IMR-90 (cell line): ENCODE results near the gene MOB3B. TPM values are rescaled to one million over a fixed set of nuclear protein-coding genes. Genes with fewer than 3 reads are reported as not detected.

Experiments
- ATAC-seq: fragments of 200-7000 bp; cut with Tn5 transposase; 2 replicates; pipeline ENCODE4 v1.9.1; 2020; ENCODE audit warnings: low read depth, mild to moderate bottlenecking, moderate library complexity
- BruUV-seq: library from RNA; stranded (reverse); fragments of 400-500 nt; replicated peaks from 2 replicates; lab custom pipeline; 2021; lab: Mats Ljungman, UMichigan
- CTCF ChIA-PET: fragments of 300-600 bp; formaldehyde crosslinking; extraction: SDS; loops from one replicate; lab custom pipeline; 2021; ENCODE audit warnings: antibody characterized with exemption; lab: Yijun Ruan, JAX
- POLR2A ChIA-PET: fragments of 300-600 bp; sonication (Branson Sonifier 250); formaldehyde crosslinking; loops from one replicate; lab custom pipeline; 2022; ENCODE audit warnings: antibody characterized with exemption; ENCODE audit not compliant: unreplicated experiment; lab: Charles Lee
- DNase-seq: peaks from one replicate; pipeline ENCODE4 v3.0.0; 2013
- H2AFZ ChIP-seq: replicated peaks from 2 replicates; pipeline ENCODE3; 2013; ENCODE audit warnings: low read length, mild to moderate bottlenecking; ENCODE audit not compliant: poor library complexity
- H2AK5ac ChIP-seq: 2 replicates; pipeline ENCODE4 v1.6.1; 2013; ENCODE audit warnings: low read depth, low read length, inconsistent platforms
- H2AK9ac ChIP-seq: replicated peaks from 2 replicates; pipeline ENCODE3; 2013; ENCODE audit warnings: mild to moderate bottlenecking, low read depth, low read length, moderate library complexity; ENCODE audit not compliant: poor library complexity
- H2BK120ac ChIP-seq: 2 replicates; pipeline ENCODE4 v1.6.1; 2013; ENCODE audit warnings: low read depth, low read length, inconsistent platforms
- H2BK15ac ChIP-seq: 3 replicates; pipeline ENCODE4 v1.6.1; 2013; ENCODE audit warnings: low read depth, low read length, inconsistent platforms
- H2BK20ac ChIP-seq: 2 replicates; pipeline ENCODE4 v1.6.1; 2013; ENCODE audit warnings: low read depth, mild to moderate bottlenecking, inconsistent platforms, low read length, moderate library complexity
- H2BK5ac ChIP-seq: 2 replicates; pipeline ENCODE4 v1.6.1; 2013; ENCODE audit warnings: mild to moderate bottlenecking, low read depth, low read length, inconsistent platforms; ENCODE audit not compliant: poor library complexity, severe bottlenecking
- H3K14ac ChIP-seq: replicated peaks from 2 replicates; pipeline ENCODE4 v1.6.1; 2013; ENCODE audit warnings: low read depth, low read length, inconsistent platforms
- H3K18ac ChIP-seq: 2 replicates; pipeline ENCODE4 v1.6.1; 2013; ENCODE audit warnings: low read depth, low read length, control low read depth
- H3K23ac ChIP-seq: 2 replicates; pipeline ENCODE4 v1.6.1; 2013; ENCODE audit warnings: low read depth, low read length, inconsistent platforms
- H3K27ac ChIP-seq: 2 replicates; pipeline ENCODE4 v1.5.1; 2013; ENCODE audit warnings: mild to moderate bottlenecking, control low read depth, low read length; ENCODE audit not compliant: insufficient read depth
- H3K27me3 ChIP-seq: 2 replicates; pipeline ENCODE4 v1.6.1; 2013; ENCODE audit warnings: low read length; ENCODE audit not compliant: control insufficient read depth, insufficient read depth
- H3K36me3 ChIP-seq: 2 replicates; pipeline ENCODE4 v1.6.1; 2013; ENCODE audit warnings: low read length, mixed read lengths; ENCODE audit not compliant: control insufficient read depth, insufficient read depth
- H3K4ac ChIP-seq: 2 replicates; pipeline ENCODE4 v1.6.1; 2013; ENCODE audit warnings: low read depth, low read length, inconsistent platforms
- H3K4me1 ChIP-seq: 2 replicates; pipeline ENCODE4 v1.6.1; 2013; ENCODE audit warnings: low read length, mixed read lengths; ENCODE audit not compliant: control insufficient read depth, insufficient read depth
- H3K4me2 ChIP-seq: 2 replicates; pipeline ENCODE4 v1.6.1; 2013; ENCODE audit warnings: low read depth, mild to moderate bottlenecking, control low read depth, low read length, moderate library complexity
- H3K4me3 ChIP-seq: 2 replicates; pipeline ENCODE4 v1.5.1; 2013; ENCODE audit warnings: low read depth, mild to moderate bottlenecking, control low read depth, low read length, moderate library complexity; ENCODE audit not compliant: insufficient read depth
- H3K56ac ChIP-seq: 2 replicates; pipeline ENCODE4 v1.6.1; 2013; ENCODE audit warnings: low read length, inconsistent platforms; ENCODE audit not compliant: insufficient read depth; ENCODE audit errors: extremely low read depth
- H3K79me1 ChIP-seq, 2 experiments: 2 replicates each; pipeline ENCODE4 v1.6.1; 2013; ENCODE audit warnings: low read length in 2 of 2, inconsistent platforms in 1 of 2, low read depth in 1 of 2
- H3K9ac ChIP-seq: 2 replicates; pipeline ENCODE4 v1.6.1; 2013; ENCODE audit warnings: low read depth, low read length, control low read depth
- H3K9me1 ChIP-seq: 2 replicates; pipeline ENCODE4 v1.6.1; 2013; ENCODE audit warnings: low read length, inconsistent platforms; ENCODE audit not compliant: insufficient read depth
- H3K9me3 ChIP-seq: 2 replicates; pipeline ENCODE4 v1.6.1; 2013; ENCODE audit warnings: low read length; ENCODE audit not compliant: control insufficient read depth, insufficient read depth
- H4K20me1 ChIP-seq: 2 replicates; pipeline ENCODE4 v1.6.1; 2013; ENCODE audit warnings: low read length, inconsistent platforms; ENCODE audit not compliant: insufficient read depth
- H4K5ac ChIP-seq: 2 replicates; pipeline ENCODE4 v1.6.1; 2013; ENCODE audit warnings: mild to moderate bottlenecking, low read depth, low read length, control low read depth
- H4K8ac ChIP-seq, 2 experiments: 2 replicates each; pipeline ENCODE4 v1.6.1; 2013; ENCODE audit warnings: low read depth in 2 of 2, low read length in 2 of 2, control low read depth in 1 of 2, inconsistent platforms in 1 of 2
- H4K91ac ChIP-seq: 2 replicates; pipeline ENCODE4 v1.6.1; 2013; ENCODE audit warnings: low read depth, low read length, inconsistent platforms; ENCODE audit not compliant: insufficient read depth
- BHLHE40 ChIP-seq: fragments of 150-350 bp; IDR thresholded peaks from 2 replicates; pipeline ENCODE4 v1.6.1; 2016; ENCODE audit warnings: mild to moderate bottlenecking, low read depth, low read length
- CEBPB ChIP-seq: IDR thresholded peaks from 2 replicates; pipeline ENCODE4 v1.6.1; 2012; ENCODE audit warnings: low read depth, low read length, improper control_type of control experiment
- FOS ChIP-seq: fragments of 150-350 bp; IDR thresholded peaks from 2 replicates; pipeline ENCODE4 v1.6.1; 2016; ENCODE audit warnings: low read depth, low read length
- MAFK ChIP-seq: IDR thresholded peaks from 2 replicates; pipeline ENCODE4 v1.6.1; 2012; ENCODE audit warnings: low read depth, low read length, improper control_type of control experiment
- MAZ ChIP-seq: IDR thresholded peaks from 2 replicates; pipeline ENCODE4 v1.6.1; 2012; ENCODE audit warnings: low read depth, mild to moderate bottlenecking, low read length, improper control_type of control experiment, moderate library complexity, borderline replicate concordance
- MXI1 ChIP-seq: IDR thresholded peaks from 2 replicates; pipeline ENCODE4 v1.6.1; 2012; ENCODE audit warnings: low read depth, mild to moderate bottlenecking, low read length, moderate library complexity, borderline replicate concordance
- NFE2L2 ChIP-seq: fragments of 150-350 bp; IDR thresholded peaks from 2 replicates; pipeline ENCODE4 v1.6.1; 2016; ENCODE audit warnings: low read depth, mild to moderate bottlenecking, low read length
- RCOR1 ChIP-seq: IDR thresholded peaks from 2 replicates; pipeline ENCODE4 v1.6.1; 2012; ENCODE audit warnings: mild to moderate bottlenecking, low read length, improper control_type of control experiment; ENCODE audit not compliant: insufficient replicate concordance
- SMC3 ChIP-seq: fragments of 150-350 bp; IDR thresholded peaks from 2 replicates; pipeline ENCODE4 v1.6.1; 2016; ENCODE audit warnings: low read depth, mild to moderate bottlenecking, antibody characterized with exemption, low read length, moderate library complexity
- WGBS, 2 experiments: methylation state at CpG; one replicate each; pipeline versions ENCODE4 v1.1.5 to v1.1.7; 2013; ENCODE audit warnings: missing lambda C conversion rate in 2 of 2; ENCODE audit not compliant: insufficient read length in 1 of 2; ENCODE audit errors: extremely low coverage in 2 of 2; 5-methylcytosine and 5-hydroxymethylcytosine counted together
- dilution Hi-C: fragments of 300-500 bp; cut with HindIII; formaldehyde crosslinking; loops from one replicate; pipeline ENCODE4 v1.14.3; 2018; ENCODE audit warnings: low sequenced_read_pairs; ENCODE audit not compliant: unreplicated experiment
- in situ Hi-C: fragments of 300-500 bp; cut with MboI; formaldehyde crosslinking; loops from 3 replicates; pipeline ENCODE4 v1.14.3; 2019; ENCODE audit warnings: low sequenced_read_pairs, inconsistent platforms, mixed read lengths
- intact Hi-C: fragments of 100-400 bp; cut with micrococcal nuclease; formaldehyde crosslinking; loops from 2 replicates; pipeline ENCODE4 v1.10.0; 2022
- polyA plus RNA-seq, 3 experiments: library from polyadenylated mRNA; depleted of rRNA; stranded (reverse); fragments of >200 nt; gene quantifications; 2 replicates each; pipeline ENCODE4 v1.2.3, GENCODE V29; 2012; ENCODE audit warnings: low replicate concordance in 1 of 3
- total RNA-seq: library from RNA; depleted of rRNA; stranded (reverse); fragments of >200 nt; gene quantifications from 2 replicates; pipeline ENCODE4 v1.2.3, GENCODE V29; 2012
- TF ChIP-seq, protein P1 (sequence below): conservative IDR thresholded peaks from 2 replicates; pipeline ENCODE4 v1.5.1; 2012; ENCODE audit warnings: mild to moderate bottlenecking, low read depth, low read length, improper control_type of control experiment
- TF ChIP-seq, protein P2 (sequence below): fragments of 150-350 bp; IDR thresholded peaks from 2 replicates; pipeline ENCODE4 v1.6.1; 2017; ENCODE audit warnings: mild to moderate bottlenecking, antibody characterized with exemption, low read length, low read depth

MOB3B gene
- total and polyA plus RNA-seq, 2 of the 4 experiments (the other 2 are of a cell fraction) = under 0.01 to 0.02 TPM

DNA sequence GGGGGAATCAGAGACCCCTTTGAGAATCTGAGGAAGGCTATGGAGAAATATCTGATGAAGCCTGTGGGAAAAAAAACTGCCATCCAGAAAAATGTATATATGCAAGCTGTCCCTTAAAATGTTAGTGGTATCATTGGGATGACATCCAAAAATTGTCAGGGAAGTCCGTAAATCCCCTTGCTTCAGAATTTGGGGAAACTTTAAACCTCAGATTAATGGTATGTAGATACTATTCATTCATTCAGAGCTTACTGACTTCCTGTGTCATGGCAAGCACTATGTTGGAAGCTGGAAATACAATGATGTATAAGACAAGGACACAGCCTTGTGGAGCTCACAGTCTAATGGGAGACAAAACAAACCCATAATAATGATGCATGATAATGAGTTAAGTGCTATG is 10.9 kb upstream of the MOB3B start:
- H2AK5ac ChIP-seq = no peak overlapping the region
- H3K56ac ChIP-seq = no peak overlapping the region
- no peaks in the 10 kb centered on the region for H4K20me1 ChIP-seq
- no CpG with 5 or more reads among the region's 1 CpG for WGBS, 2 experiments
- H3K14ac ChIP-seq = no peak overlapping the region
- H3K9me1 ChIP-seq = peaks cover 6% of the 10 kb centered on the region; the same call in 1 of the 2 replicates
- H3K4me2 ChIP-seq = no peak overlapping the region; the same call in 1 of the 2 replicates
- ATAC-seq = peak; percentile 40
- H3K4ac ChIP-seq = no peak overlapping the region
- no peak overlapping the region for H3K9ac ChIP-seq
- dilution Hi-C loops (no loop called here), in situ Hi-C loops (no loop called here), intact Hi-C loops (loop anchor here (1.0 to 10.0 kb wide), 3 partner anchors 33 to 666 kb away; partner anchors contain the start of gene C9orf72)
- CTCF ChIA-PET = interaction anchor here (0.7 to 3.1 kb wide), 3 partner anchors 10 to 857 kb away, joined by 3 to 16 read pairs (median 7); partner anchors contain the start of gene MOB3B
- no peaks in the 10 kb centered on the region for H3K27me3 ChIP-seq
- peak overlapping the region; percentile 39; the same call in 1 of the 2 replicates for H3K18ac ChIP-seq
- no peaks in the 10 kb centered on the region for H3K79me1 ChIP-seq
- no peak overlapping the region for H2BK120ac ChIP-seq
- POLR2A ChIA-PET = no interaction called here
- H2BK20ac ChIP-seq = no peak overlapping the region
- no peak overlapping the region for H2AK9ac ChIP-seq
- H2AFZ ChIP-seq = no peak overlapping the region
- H3K4me3 ChIP-seq = no peak overlapping the region
- TF ChIP-seq NFE2L2 (no peak), MXI1 (no peak), MAFK (no peak), CEBPB (no peak), BHLHE40 (no peak), MAZ (no peak), RCOR1 (no peak), SMC3 (no peak), FOS (no peak)
- TF ChIP-seq, protein P1, sequence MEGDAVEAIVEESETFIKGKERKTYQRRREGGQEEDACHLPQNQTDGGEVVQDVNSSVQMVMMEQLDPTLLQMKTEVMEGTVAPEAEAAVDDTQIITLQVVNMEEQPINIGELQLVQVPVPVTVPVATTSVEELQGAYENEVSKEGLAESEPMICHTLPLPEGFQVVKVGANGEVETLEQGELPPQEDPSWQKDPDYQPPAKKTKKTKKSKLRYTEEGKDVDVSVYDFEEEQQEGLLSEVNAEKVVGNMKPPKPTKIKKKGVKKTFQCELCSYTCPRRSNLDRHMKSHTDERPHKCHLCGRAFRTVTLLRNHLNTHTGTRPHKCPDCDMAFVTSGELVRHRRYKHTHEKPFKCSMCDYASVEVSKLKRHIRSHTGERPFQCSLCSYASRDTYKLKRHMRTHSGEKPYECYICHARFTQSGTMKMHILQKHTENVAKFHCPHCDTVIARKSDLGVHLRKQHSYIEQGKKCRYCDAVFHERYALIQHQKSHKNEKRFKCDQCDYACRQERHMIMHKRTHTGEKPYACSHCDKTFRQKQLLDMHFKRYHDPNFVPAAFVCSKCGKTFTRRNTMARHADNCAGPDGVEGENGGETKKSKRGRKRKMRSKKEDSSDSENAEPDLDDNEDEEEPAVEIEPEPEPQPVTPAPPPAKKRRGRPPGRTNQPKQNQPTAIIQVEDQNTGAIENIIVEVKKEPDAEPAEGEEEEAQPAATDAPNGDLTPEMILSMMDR = no peak
- TF ChIP-seq, protein P2, sequence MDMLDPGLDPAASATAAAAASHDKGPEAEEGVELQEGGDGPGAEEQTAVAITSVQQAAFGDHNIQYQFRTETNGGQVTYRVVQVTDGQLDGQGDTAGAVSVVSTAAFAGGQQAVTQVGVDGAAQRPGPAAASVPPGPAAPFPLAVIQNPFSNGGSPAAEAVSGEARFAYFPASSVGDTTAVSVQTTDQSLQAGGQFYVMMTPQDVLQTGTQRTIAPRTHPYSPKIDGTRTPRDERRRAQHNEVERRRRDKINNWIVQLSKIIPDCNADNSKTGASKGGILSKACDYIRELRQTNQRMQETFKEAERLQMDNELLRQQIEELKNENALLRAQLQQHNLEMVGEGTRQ = no peak
- BruUV-seq = no TSS peak
- H3K27ac ChIP-seq = no peak overlapping the region
- H4K8ac ChIP-seq = no peak overlapping the region
- no peak overlapping the region for H4K5ac ChIP-seq
- peak; percentile 55 for DNase-seq
- no peak overlapping the region for H4K91ac ChIP-seq
- H3K4me1 ChIP-seq = peaks cover 11% of the 10 kb centered on the region
- H3K9me3 ChIP-seq = no peaks in the 10 kb centered on the region
- H3K36me3 ChIP-seq = no peaks in the 10 kb centered on the region
- H2BK15ac ChIP-seq = no peak overlapping the region
- no peak overlapping the region for H3K23ac ChIP-seq
- peak overlapping the region; percentile 21 for H2BK5ac ChIP-seq
